IPS-15b (cell line): ENCODE data around the gene GALNT15.

Source experiments
- H3K27me3 ChIP-seq: one replicate; pipeline ENCODE4 v1.6.1; 2013; ENCODE audit warnings: low read length; ENCODE audit not compliant: control insufficient read depth, insufficient read depth
- H3K36me3 ChIP-seq: one replicate; pipeline ENCODE4 v1.6.1; 2013; ENCODE audit warnings: low read length; ENCODE audit not compliant: control insufficient read depth, insufficient read depth
- H3K4me1 ChIP-seq: one replicate; pipeline ENCODE4 v1.6.1; 2013; ENCODE audit warnings: mild to moderate bottlenecking, low read length; ENCODE audit not compliant: control insufficient read depth, insufficient read depth
- H3K4me3 ChIP-seq: one replicate; pipeline ENCODE4 v1.5.1; 2013; ENCODE audit warnings: low read depth, low read length
- H3K9ac ChIP-seq: one replicate; pipeline ENCODE4 v1.6.1; 2013; ENCODE audit warnings: low read depth, mild to moderate bottlenecking, low read length
- H3K9me3 ChIP-seq: one replicate; pipeline ENCODE4 v1.6.1; 2013; ENCODE audit warnings: mild to moderate bottlenecking, low read length; ENCODE audit not compliant: control insufficient read depth, insufficient read depth

Gene GALNT15, protein sequence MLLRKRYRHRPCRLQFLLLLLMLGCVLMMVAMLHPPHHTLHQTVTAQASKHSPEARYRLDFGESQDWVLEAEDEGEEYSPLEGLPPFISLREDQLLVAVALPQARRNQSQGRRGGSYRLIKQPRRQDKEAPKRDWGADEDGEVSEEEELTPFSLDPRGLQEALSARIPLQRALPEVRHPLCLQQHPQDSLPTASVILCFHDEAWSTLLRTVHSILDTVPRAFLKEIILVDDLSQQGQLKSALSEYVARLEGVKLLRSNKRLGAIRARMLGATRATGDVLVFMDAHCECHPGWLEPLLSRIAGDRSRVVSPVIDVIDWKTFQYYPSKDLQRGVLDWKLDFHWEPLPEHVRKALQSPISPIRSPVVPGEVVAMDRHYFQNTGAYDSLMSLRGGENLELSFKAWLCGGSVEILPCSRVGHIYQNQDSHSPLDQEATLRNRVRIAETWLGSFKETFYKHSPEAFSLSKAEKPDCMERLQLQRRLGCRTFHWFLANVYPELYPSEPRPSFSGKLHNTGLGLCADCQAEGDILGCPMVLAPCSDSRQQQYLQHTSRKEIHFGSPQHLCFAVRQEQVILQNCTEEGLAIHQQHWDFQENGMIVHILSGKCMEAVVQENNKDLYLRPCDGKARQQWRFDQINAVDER

DNA sequence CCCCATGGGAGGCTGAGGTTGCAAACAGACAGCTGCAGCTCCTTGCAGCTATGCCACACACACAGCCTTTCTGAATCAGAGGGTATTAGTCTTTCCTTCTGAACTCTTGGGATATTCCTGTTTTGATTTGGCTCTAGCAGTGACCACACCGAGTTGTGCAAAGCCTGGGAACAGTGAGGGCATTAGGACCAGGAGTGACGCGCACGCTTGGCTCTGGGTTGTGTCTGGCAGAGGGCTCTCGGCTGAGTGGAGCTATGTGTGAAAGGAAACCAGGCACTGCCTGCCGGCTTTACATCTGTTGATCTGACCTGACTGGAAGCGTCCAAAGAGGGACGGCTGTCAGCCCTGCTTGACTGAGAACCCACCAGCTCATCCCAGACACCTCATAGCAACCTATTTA is at the start of gene GALNT15:
Gene GALNT15 (plus strand): TSS at position 292 of the 400 bp plus-strand sequence. CDS start 472 bp downstream, outside the sequence.
- peaks cover 8% of the 10 kb centered on the region for H3K27me3 ChIP-seq
- H3K36me3 ChIP-seq = no peaks in the 10 kb centered on the region
- H3K9ac ChIP-seq = no peak within 1 kb of the TSS
- H3K9me3 ChIP-seq = no peaks in the 10 kb centered on the region
- no peaks in the 10 kb centered on the region for H3K4me1 ChIP-seq
- no peak within 1 kb of the TSS for H3K4me3 ChIP-seq

DNA sequence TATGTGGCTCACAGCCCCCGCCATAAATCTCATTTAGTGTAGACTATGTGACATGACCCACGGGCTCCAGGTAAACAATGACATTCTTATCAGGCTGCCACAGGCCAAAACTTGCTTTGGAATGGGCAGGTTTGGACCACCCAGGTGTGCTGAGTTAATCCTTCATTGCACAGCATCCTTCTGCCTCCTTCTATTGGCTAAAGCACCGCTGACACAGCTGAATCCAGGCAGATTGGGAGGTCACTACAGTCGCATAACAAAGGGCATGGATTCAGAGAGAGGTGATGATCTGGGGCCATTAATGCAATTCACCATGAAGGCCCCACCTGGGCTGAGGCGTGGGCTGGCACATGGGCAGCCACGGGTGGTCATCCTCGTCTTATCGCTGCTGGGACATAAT is 47.8 kb upstream of the GALNT15 start:
- Histone ChIP-seq H3K4me1 (no peaks in the 10 kb centered on the region), H3K9ac (no peak overlapping the region), H3K4me3 (no peak overlapping the region), H3K27me3 (no peaks in the 10 kb centered on the region), H3K36me3 (no peaks in the 10 kb centered on the region), H3K9me3 (no peaks in the 10 kb centered on the region)

DNA sequence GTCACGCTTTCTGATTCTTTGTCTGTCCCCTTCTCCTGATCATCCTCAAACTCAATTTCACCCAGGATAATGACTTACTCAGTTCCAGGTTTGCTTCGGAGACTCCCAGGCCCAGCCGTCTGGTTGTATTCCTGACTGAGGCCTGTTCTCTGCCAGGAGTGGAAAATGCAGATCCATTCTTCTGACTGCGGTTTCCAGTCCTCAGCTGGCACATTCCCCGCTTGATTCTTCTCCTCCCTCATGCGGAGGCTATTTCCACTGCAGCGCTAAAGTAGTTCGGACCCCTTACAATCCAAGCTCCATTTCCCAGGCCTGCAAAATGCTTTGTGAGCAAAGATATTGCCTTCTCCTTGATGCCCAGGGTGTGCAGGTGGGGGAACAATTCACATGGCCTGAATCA is 47.2 kb upstream of the GALNT15 start:
- Histone ChIP-seq H3K27me3 (no peaks in the 10 kb centered on the region), H3K9me3 (no peaks in the 10 kb centered on the region), H3K9ac (no peak overlapping the region), H3K4me1 (peaks cover under 1% of the 10 kb centered on the region), H3K4me3 (no peak overlapping the region), H3K36me3 (no peaks in the 10 kb centered on the region)

DNA sequence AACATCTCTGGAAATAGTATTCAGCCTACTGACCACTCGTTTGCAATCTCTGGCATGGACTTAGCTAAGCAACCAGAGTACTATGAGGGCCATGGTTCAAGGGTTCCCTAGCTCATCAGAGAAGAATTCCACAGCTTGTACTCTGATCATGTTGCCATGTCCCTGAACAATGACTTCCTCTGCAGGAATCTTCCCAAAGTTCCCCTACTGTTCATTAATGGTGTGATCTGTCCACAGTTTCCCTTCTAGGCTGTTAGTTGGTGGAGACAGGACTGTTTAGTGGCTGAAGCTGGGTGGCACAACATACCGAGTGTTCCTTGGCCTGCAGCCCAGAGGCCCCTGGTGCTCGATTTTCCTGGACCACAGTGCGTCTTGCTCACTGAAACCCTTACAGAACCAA is 44.4 kb upstream of the GALNT15 start:
- Histone ChIP-seq H3K4me3 (no peak overlapping the region), H3K4me1 (peaks cover 5% of the 10 kb centered on the region), H3K9ac (no peak overlapping the region), H3K27me3 (no peaks in the 10 kb centered on the region), H3K36me3 (no peaks in the 10 kb centered on the region), H3K9me3 (no peaks in the 10 kb centered on the region)

DNA sequence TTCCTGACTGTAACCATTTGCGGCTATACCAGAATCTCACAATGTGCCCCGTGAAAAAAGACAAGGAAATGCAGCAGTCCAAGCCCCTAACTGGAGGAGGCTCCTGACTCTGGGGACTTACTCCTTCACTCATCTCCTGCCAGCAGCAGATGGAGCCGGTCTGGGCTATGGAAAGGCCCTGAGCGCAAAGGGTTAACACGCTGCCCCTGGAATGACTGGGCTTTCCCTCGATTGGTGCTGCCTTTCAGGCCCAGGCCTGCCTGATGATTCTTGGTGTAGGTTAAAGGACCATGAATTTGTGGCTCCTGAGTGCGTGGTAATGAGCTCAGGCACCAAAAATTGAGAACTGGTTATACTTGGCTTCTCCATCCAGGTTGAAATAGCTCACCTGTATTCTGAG is 42.3 kb upstream of the GALNT15 start:
- Histone ChIP-seq H3K4me3 (no peak overlapping the region), H3K4me1 (peaks cover 5% of the 10 kb centered on the region), H3K9me3 (no peaks in the 10 kb centered on the region), H3K27me3 (no peaks in the 10 kb centered on the region), H3K9ac (no peak overlapping the region), H3K36me3 (no peaks in the 10 kb centered on the region)

DNA sequence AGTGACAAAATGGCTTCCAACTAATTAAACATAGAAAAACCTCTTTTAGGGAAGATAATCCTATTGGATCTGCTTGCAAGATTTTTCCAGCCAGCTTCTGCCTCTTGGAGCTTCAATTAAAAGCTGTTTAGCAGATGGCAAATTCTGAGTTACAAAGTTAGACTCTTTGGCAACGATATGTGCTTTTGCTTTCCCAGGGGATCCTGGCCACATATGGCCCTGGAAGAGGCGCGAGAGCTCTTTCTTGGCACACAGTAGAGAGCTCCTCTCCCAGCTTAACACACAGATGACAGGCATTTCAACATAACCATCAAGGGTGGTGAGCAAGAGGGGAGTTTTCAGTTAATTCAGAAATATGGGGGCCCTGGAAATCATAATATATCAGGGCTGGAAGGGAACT is 41.6 kb upstream of the GALNT15 start:
- H3K9me3 ChIP-seq = no peaks in the 10 kb centered on the region
- H3K4me3 ChIP-seq = no peak overlapping the region
- no peak overlapping the region for H3K9ac ChIP-seq
- H3K36me3 ChIP-seq = no peaks in the 10 kb centered on the region
- H3K27me3 ChIP-seq = no peaks in the 10 kb centered on the region
- peaks cover 5% of the 10 kb centered on the region for H3K4me1 ChIP-seq

DNA sequence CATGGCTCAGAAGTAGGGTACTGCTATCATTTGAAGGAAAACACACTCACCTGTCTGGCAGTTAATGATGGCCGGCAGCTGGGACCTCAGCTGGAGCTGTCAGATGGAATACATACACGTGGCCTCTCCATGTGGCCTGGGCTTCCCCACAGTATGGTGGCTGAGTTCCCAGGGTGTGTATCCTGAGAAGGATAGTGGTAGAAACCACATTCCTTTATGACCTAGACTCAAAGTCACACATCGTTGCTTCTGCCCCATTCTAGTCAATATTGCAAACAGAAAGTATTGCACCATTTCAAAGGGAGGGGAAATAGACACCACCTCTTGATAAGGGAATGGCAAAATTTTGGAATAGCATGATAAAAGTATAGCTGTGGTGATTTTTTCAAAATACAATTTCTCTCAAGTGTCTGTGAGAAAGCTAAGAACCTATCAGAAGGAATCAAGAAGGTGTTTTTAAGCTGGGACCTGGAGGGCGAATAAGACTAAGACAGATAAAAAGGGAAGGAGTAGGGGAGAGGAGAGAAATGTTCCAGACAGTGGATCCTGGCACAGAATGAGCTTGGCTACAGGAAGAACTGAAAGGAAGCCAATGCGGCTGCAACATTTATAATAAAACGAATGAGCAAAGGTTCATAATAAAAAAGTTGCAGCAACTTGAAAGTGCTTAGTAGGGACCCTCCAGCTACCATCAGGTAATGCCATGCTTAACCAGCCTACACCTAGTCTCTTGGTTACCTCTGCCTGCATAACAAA is 40.1 kb upstream of the GALNT15 start:
- Histone ChIP-seq H3K4me3 (no peak overlapping the region), H3K9me3 (no peaks in the 10 kb centered on the region), H3K27me3 (no peaks in the 10 kb centered on the region), H3K36me3 (no peaks in the 10 kb centered on the region), H3K9ac (no peak overlapping the region), H3K4me1 (peaks cover 5% of the 10 kb centered on the region)

DNA sequence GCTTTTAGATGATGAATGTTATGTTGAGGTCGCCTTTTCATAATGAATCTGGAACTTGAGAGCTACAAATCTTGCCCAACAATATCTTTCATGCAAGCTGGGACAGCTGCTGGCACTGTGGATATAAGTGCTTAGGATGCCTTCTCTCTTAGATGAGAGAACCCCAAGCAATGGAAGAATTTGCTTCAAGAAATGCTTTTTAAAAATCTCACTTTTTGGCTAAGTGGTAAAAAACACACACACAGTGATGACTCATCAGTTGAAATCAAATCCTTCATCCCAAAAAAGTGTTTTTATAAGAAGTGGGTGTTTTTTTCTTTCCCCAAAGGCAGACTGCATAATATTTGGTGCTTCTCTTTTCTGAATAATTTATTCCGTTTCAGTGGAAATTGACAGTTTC is 38.4 kb upstream of the GALNT15 start:
- no peaks in the 10 kb centered on the region for H3K27me3 ChIP-seq

DNA sequence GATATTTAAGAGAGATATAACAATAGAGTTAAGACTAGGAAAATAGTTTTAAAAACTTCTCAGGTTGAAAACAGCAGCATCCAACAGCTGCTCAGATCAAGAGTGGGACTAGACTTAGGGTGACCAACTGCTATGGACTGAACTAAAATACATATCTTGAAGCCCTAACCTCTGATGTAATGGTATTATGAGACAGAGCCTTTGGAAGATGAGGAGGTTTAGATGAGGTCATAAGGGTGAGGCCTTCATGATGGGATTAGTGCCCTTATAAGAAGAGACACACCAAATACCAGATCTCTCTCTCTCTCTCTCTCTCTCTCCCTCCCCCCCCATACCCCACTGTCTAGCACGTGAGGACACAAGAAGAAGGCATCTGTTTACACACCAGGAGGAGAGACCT is 37.4 kb upstream of the GALNT15 start:
- Histone ChIP-seq H3K4me3 (no peak overlapping the region), H3K4me1 (peaks cover 5% of the 10 kb centered on the region), H3K36me3 (no peaks in the 10 kb centered on the region), H3K9ac (no peak overlapping the region), H3K27me3 (peaks cover 2% of the 10 kb centered on the region), H3K9me3 (no peaks in the 10 kb centered on the region)

More for the DNA sequence above, 38.4 kb upstream of the GALNT15 start:
- no peak overlapping the region for H3K9ac ChIP-seq
- H3K36me3 ChIP-seq = no peaks in the 10 kb centered on the region
- peaks cover 5% of the 10 kb centered on the region for H3K4me1 ChIP-seq
- H3K4me3 ChIP-seq = no peak overlapping the region
- no peaks in the 10 kb centered on the region for H3K9me3 ChIP-seq

DNA sequence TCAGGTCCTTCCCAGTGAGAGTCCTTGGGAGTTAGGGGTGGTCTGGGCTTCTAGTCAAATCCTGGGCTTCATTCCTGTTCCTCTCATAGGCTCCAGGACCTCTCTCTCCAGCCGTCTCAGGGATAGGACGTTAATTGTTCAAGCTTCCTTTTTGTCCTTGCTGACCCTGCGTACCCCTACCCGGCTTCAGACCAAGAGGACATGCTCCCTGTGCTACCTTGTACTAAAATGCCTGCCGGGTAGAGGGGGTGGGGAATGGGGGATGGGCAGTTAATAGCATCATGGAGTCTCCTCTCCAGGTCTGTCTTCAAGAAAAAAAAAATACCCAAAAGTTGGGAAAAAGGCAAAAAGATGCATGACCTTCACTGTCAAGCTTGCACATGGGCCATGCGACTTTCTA is 36.5 kb upstream of the GALNT15 start:
- Histone ChIP-seq H3K4me1 (no peaks in the 10 kb centered on the region), H3K27me3 (peaks cover 12% of the 10 kb centered on the region), H3K4me3 (no peak overlapping the region), H3K36me3 (no peaks in the 10 kb centered on the region), H3K9me3 (no peaks in the 10 kb centered on the region), H3K9ac (no peak overlapping the region)

DNA sequence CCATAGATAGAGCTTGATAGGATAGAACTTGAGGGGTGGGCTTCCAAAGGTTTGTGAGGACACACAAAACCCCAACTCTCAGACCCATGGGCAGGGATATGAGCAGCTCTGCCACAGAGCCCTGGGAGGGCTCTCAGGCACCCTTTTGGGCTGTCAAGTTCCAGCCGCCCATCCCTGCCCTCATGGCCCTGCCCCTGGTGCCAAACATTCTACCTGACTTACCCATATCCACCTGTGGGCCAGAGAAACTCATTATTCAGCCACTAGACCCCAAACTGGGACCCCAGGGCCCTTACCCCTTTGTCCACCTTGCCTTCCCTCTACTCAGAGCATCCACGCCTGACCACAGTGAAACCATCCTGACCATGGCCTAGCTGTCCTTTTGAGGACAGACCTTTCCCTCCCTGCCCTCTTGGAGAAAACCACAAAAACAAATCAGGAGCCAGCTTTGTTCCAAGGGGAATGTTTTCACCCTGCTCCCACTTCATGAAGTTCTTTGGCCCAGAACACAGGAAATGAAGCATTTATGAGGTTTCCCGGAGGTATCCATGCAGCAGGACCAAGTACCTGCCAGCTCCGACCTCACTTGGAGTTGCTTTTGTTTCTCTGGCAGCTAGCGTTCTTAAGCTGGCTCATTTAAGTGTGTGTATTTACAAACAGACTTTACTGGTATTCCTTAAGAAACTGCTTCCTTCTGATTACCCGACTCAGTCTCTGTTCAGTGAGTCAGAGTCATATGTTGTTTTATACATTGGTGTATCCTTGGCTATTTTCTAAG is 34.2 kb upstream of the GALNT15 start:
- Histone ChIP-seq H3K4me3 (no peak overlapping the region), H3K4me1 (peaks cover 2% of the 10 kb centered on the region), H3K9ac (no peak overlapping the region)

More for the DNA sequence above, 34.2 kb upstream of the GALNT15 start:
- H3K9me3 ChIP-seq = no peaks in the 10 kb centered on the region
- peaks cover 23% of the 10 kb centered on the region for H3K27me3 ChIP-seq
- H3K36me3 ChIP-seq = no peaks in the 10 kb centered on the region
